Brain pericyte (primary cell): ENCODE results near the gene PCSK2.

Experiments
- DNase-seq: peaks from one replicate; pipeline ENCODE4 v3.0.0-alpha.2; 2012; ENCODE audit warnings: low read depth, low spot score

Gene PCSK2

GRCh38 chr20:17391127-17391771, 164.4 kb downstream of the PCSK2 start:
- DNase-seq, result no peak

DNA sequence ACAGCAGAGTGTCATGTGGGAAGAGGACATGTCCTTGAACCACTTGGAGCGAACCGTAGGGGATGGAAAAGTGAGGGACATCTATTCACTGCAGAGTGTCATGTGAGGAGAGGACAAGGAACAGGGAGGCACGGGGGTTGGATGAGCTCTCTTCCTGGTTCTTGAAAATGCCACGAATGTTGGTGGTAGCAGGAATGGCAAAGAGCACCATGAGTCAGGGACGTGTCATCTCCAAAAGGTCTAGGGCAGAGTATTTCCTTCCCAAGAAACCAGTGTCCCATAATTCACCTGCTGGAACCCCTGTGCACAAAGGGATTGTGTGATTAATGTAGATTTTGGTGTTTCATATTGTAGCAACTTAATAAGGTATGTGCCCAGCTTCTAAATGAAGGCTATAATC, 167.6 kb downstream of the PCSK2 start:
- no peak for DNase-seq

- no peak for DNase-seq
Measured at GRCh38 chr20:17395729-17396128, 168.9 kb downstream of the PCSK2 start.

- DNase-seq, result no peak
Measured at GRCh38 chr20:17399303-17399985, 172.6 kb downstream of the PCSK2 start.

DNA sequence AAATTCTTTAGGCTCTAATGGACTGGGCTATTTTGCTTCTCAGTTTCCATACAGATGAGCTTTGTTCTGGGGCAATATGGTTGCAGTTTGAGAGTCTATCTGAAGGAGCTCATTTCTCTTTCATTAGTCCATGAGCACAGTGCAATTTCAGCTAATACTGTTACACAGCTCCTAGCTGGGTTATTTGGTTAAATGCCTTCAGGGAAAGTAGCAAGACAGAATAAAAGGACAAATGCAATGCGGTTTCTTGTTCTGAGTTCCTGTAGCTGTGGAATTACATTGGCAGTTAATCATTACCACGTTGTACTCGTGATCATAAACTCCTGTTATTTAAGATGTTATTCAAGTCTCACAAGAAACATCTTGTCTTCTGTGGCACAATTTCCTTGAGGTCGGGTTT, 176.6 kb downstream of the PCSK2 start:
- no peak for DNase-seq

GRCh38 chr20:17406051-17406590, 179.3 kb downstream of the PCSK2 start:
- no peak for DNase-seq

- DNase-seq, result no peak
Measured at GRCh38 chr20:17407550-17407949, 180.7 kb downstream of the PCSK2 start.

- no peak for DNase-seq
Measured at GRCh38 chr20:17417225-17417624, 190.4 kb downstream of the PCSK2 start.

- no peak for DNase-seq
Measured at GRCh38 chr20:17418737-17419136, 191.9 kb downstream of the PCSK2 start.

- no peak for DNase-seq
Measured at GRCh38 chr20:17419479-17420041, 192.7 kb downstream of the PCSK2 start.

DNA sequence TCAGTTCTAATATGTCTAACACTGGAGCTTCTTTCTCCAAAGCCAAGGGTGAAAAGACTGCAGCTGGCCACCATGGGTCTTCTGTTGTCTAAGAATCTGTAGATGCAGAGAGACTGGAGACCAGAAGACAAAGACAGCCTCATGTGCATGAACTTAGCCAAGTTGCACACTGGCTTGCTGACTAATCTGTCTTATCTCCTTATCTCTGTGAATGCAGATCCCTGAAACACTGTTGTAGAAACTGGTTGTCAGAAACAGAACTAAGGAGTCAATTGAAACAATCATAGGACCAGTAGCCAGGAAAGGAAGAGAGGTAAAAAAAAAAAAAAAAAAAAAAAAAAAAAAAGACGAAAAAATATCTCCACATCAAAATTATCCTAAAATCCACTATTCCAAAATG, 194.7 kb downstream of the PCSK2 start:
- DNase-seq, result no peak

- no peak for DNase-seq
Measured at GRCh38 chr20:17423782-17424181, 196.9 kb downstream of the PCSK2 start.

GRCh38 chr20:17427638-17428037, 200.8 kb downstream of the PCSK2 start:
- DNase-seq, result no peak

DNA sequence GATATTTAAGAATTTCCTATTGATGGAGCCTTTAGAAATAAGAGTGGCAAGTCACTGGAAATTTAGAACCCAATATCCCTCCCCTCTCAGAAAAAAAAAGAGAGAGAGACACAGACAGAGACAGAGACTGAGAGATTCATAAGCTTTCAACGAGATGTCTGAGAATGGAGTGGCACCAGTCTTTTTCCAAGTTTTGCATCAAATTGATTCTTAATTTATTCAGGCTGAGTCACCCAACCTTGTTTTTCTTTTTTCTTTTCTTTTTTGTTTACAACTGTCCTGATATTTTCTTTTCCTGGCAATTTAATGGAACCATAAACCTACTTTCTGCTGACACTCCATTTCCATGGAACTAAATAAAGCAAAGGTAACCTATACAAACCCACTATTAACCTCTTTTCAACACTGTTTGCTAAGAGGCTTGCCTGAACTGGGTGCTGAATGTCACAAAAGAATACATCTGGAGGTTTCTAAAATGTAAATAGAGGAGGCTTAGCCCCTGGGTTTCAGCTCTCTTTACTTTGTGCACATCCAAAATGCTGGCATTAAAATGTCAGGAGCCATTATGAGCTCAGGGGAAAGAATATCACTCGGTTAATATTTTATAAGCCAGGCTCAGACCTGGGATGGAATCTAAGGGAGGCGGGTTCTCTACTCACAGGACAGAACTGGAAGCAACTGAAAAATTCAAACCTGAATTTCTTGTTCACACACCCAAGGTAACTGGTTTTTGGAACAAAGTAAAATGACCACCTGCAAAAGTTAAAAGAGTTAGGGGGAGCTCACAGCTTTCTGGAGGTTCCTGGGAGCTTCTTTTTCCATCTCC, 203.5 kb downstream of the PCSK2 start:
- DNase-seq, result no peak

GRCh38 chr20:17431621-17432364, 205.0 kb downstream of the PCSK2 start:
- no peak for DNase-seq

- DNase-seq, result no peak
Measured at GRCh38 chr20:17436664-17437063, 209.8 kb downstream of the PCSK2 start.

DNA sequence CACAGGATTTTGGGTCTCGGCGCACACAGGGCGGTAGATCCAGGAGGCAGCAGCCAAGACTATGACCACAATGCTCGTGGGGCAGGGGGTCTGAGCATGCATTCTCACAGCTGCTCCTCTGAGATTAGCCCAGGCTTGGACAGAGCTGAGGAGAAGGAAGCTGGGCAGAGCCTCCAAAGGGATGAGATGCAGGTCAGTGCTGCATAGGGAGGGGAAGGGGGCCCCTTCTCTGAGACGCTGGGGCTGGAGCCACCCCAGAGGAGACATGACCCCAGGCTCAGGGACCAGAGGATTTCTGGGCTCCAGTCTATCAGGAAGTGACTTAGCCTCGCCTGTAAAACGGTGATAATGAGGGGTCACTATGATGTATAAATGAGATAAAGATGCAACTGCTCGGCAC, 210.4 kb downstream of the PCSK2 start:
- no peak for DNase-seq

DNA sequence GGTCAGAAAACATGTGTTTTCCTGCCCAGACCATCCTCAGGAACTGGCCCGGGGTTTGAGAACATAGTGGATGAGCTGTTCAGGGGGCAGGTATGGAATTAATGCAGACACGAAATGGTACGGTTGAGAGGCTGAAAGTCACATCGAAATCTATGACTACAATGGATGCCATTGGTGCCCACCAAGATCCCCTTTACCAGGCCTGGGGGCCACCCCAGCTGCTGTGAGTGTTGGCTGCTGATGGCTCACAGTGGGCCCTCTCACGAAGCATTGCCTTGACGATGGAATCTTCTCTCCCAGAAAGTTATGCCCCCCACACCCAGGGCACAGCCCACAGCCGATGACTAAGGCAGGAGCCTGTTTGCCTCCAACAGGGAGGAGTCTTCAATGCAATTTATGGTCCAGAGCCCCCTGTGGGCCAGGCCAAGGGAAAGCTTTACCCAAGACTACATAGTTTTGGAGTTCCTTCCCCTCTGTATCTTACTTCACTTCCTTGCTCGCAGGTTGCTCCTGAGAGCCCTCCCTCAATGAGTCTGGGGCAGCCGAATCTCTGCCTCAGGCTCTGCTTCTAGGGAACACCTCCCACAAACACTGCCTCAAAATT, 211.7 kb downstream of the PCSK2 start:
- DNase-seq, result no peak

- no peak for DNase-seq
Measured at GRCh38 chr20:17439616-17440296, 212.9 kb downstream of the PCSK2 start.

DNA sequence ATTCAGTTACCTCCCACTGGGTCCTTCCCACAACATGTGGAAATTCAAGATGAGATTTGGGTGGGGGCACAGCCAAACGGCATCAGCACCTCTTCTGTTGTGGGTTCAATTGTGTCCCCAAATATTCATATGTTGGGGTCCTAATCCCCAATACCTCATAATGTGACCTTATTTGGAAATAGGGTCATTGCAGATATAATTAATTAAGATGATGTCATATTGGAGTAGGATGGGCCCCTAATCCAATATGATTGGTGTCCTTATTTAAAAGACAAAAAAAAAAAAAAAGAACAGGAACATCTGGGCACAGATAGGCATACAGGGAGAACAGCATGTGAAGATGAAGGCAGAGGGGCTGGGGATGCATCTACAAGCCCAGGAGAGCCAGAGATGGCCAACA, 214.9 kb downstream of the PCSK2 start:
- no peak for DNase-seq
